Gastrocnemius medialis (tissue), 4 donors: ENCODE data around the gene MEMO1. TPM values are rescaled to one million over a fixed set of nuclear protein-coding genes. Genes with fewer than 3 reads are reported as not detected.
"Not testable (repeated sequence)": the region's sequence is repeated elsewhere in the genome, so short reads cannot be mapped to it uniquely, and the experiment has no call there.

Experiments
- ATAC-seq, 2 donors: fragments of 150-250 bp; one replicate each; pipeline ENCODE4 v1.9.1; 2016
- DNase-seq, 2 donors: peaks; one replicate each; pipeline ENCODE4 v3.0.0-alpha.2; 2019
- H3K27ac ChIP-seq, 4 donors: fragments of 200-600 bp; sonication (generic); 1 replicate in 1 of 4; 2 replicates in 3 of 4; pipeline ENCODE4 v1.5.1; 2016 to 2018; ENCODE audit warnings: mild to moderate bottlenecking in 2 of 4, moderate library complexity in 1 of 4
- H3K27me3 ChIP-seq, 3 donors: fragments of 200-600 bp; sonication (generic) in 2 of 3; 1 replicate in 1 of 3; 2 replicates in 2 of 3; pipeline versions ENCODE4 v1.5.1 to v1.6.0; 2016 to 2019; ENCODE audit warnings: mild to moderate bottlenecking in 1 of 3, moderate library complexity in 1 of 3
- H3K36me3 ChIP-seq, 2 donors: fragments of 200-600 bp; sonication (generic) in 1 of 2; one replicate each; pipeline ENCODE4 v1.5.1; 2017 to 2018
- H3K4me1 ChIP-seq, 2 donors: fragments of 200-600 bp; sonication (generic) in 1 of 2; one replicate each; pipeline ENCODE4 v1.5.1; 2016 to 2017; ENCODE audit warnings: mild to moderate bottlenecking in 2 of 2
- H3K4me3 ChIP-seq, 4 donors: fragments of 200-600 bp; sonication (generic) in 3 of 4; 1 replicate in 1 of 4; 2 replicates in 3 of 4; pipeline ENCODE4 v1.5.1; 2016 to 2019; ENCODE audit warnings: mild to moderate bottlenecking in 2 of 4
- H3K9me3 ChIP-seq, 3 donors: fragments of 200-600 bp; sonication (generic) in 2 of 3; 1 replicate in 1 of 3; 2 replicates in 2 of 3; pipeline ENCODE4 v1.5.1; 2016 to 2019
- POLR2A ChIP-seq, 2 donors: fragments of 450-650 bp; IDR thresholded peaks; one replicate each; pipeline ENCODE4 v1.6.1; 2017; ENCODE audit warnings: antibody characterized with exemption in 2 of 2, mild to moderate bottlenecking in 2 of 2, moderate library complexity in 2 of 2
- in situ Hi-C, 4 donors: fragments of 200-750 bp; cut with MboI; loops; one replicate each; pipeline versions ENCODE4 v1.15.0 to v1.8.0; 2017; ENCODE audit warnings: low sequenced_read_pairs in 4 of 4
- intact Hi-C: fragments of 100-400 bp; cut with DNase I; formaldehyde crosslinking; loops from one replicate; pipeline ENCODE4 v1.15.1; 2023; ENCODE audit warnings: low total_unique reads
- total RNA-seq, 4 donors: library from RNA; depleted of rRNA; stranded (reverse); fragments of >200 nt; gene quantifications; one replicate each; pipeline versions ENCODE4 v1.1.0 to v1.2.3, GENCODE V29; 2016
- TF ChIP-seq, protein P1 (sequence below), 5 experiments: fragments of 450-650 bp in 3 of 5; fragments of 200-600 bp in 2 of 5; sonication (generic) in 2 of 5; IDR thresholded peaks in 4 of 5; conservative IDR thresholded peaks in 1 of 5; 1 replicate in 4 of 5; 2 replicates in 1 of 5; pipeline ENCODE4 v1.5.1; 2016 to 2019; ENCODE audit warnings: antibody characterized with exemption in 5 of 5, mild to moderate bottlenecking in 3 of 5, moderate library complexity in 3 of 5

Gene MEMO1
- total RNA-seq, 4 donors from 2014 or later: 32.2 to 75.0 (median 50.0) TPM

DNA sequence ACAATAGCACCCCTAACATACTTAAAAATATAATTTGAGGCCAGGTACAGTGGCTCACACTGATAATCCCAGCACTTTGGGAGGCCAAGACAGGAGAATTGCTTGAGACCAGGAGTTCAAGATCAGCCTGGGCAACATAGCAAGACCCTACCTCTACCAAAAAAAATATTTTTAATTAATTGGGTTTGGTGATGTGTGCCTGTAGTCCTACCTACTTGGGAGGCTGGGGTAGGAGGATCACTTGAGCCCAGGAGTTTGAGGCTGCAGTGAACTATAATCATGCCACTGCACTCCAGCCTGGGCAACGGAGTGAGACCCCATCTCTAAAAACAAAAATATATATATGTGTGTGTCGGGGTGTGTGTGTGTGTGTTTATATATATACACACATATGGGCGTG lies 91.3 kb downstream of the MEMO1 start:
- intact Hi-C loops (no loop called here), in situ Hi-C loops (no loop called here)

DNA sequence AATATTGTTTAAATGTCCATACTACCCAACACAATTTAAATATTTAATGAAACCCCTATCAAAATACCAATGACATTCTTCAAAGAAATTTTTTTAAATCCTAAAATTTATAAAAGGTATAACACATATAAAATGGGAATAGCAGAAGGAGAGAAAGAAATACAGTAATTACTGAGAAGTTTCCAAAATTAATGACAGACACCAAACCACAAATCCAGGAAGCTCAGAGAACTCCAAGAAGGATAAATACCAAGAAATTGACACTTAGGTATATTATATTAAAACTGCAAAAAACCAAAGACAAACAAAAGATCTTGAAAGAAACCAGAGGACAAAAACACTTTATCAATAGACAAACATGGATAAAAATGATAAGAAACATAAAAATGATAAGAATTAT lies 101.1 kb downstream of the MEMO1 start:
- DNase-seq: no peak
- Histone ChIP-seq H3K4me1 (no peaks in the 10 kb centered on the region), H3K36me3 (peaks cover 0 to 9% of the 10 kb centered on the region in 2 donors), H3K4me3 (no peak overlapping the region), H3K9me3 (no peaks in the 10 kb centered on the region), H3K27ac (no peak overlapping the region), H3K27me3 (no peaks in the 10 kb centered on the region)
- intact Hi-C loops: no loop called here
- ATAC-seq: no peak
- TF ChIP-seq, protein P1, sequence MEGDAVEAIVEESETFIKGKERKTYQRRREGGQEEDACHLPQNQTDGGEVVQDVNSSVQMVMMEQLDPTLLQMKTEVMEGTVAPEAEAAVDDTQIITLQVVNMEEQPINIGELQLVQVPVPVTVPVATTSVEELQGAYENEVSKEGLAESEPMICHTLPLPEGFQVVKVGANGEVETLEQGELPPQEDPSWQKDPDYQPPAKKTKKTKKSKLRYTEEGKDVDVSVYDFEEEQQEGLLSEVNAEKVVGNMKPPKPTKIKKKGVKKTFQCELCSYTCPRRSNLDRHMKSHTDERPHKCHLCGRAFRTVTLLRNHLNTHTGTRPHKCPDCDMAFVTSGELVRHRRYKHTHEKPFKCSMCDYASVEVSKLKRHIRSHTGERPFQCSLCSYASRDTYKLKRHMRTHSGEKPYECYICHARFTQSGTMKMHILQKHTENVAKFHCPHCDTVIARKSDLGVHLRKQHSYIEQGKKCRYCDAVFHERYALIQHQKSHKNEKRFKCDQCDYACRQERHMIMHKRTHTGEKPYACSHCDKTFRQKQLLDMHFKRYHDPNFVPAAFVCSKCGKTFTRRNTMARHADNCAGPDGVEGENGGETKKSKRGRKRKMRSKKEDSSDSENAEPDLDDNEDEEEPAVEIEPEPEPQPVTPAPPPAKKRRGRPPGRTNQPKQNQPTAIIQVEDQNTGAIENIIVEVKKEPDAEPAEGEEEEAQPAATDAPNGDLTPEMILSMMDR (IDR thresholded peaks at IDR 0.05 in 4 of 5, conservative IDR thresholded peaks at IDR 0.05 in 1 of 5): no peak
- no peak for TF ChIP-seq POLR2A (IDR thresholded peaks at IDR 0.05)
- in situ Hi-C loops: no loop called here

More for the DNA sequence above, 91.3 kb downstream of the MEMO1 start:
- H3K4me3 ChIP-seq: no peak overlapping the region
- H3K27me3 ChIP-seq: no peaks in the 10 kb centered on the region
- no peaks in the 10 kb centered on the region for H3K9me3 ChIP-seq
- ATAC-seq (no peak), DNase-seq (no peak)
- peaks cover 11% of the 10 kb centered on the region in 2 donors for H3K4me1 ChIP-seq
- no peak overlapping the region for H3K27ac ChIP-seq
- no peak for TF ChIP-seq POLR2A (IDR thresholded peaks at IDR 0.05)
- TF ChIP-seq, protein P1 (IDR thresholded peaks at IDR 0.05 in 4 of 5, conservative IDR thresholded peaks at IDR 0.05 in 1 of 5): no peak
- no peaks in the 10 kb centered on the region for H3K36me3 ChIP-seq

DNA sequence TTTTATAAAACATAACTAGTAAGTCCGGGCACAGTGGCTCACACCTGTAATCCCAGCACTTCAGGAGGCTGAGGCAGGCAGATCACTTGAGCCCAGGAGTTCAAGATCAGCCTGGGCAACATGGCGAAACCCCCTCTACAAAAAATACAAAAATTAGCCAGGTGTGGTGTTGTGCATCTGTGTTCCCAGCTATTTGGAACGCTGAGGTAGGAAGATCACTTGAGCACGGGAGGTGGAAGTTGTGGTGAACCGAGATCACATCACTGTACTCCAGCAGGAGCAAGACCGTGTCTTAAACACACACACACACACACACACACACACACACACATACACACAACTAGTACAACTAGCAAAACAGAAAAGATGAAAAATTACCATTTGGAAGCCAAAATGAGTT lies 103.3 kb downstream of the MEMO1 start:
- H3K4me1 ChIP-seq, intact Hi-C loops, H3K27ac ChIP-seq, ATAC-seq, H3K9me3 ChIP-seq, in situ Hi-C loops, H3K27me3 ChIP-seq, DNase-seq, H3K4me3 ChIP-seq, H3K36me3 ChIP-seq: not testable (repeated sequence)

DNA sequence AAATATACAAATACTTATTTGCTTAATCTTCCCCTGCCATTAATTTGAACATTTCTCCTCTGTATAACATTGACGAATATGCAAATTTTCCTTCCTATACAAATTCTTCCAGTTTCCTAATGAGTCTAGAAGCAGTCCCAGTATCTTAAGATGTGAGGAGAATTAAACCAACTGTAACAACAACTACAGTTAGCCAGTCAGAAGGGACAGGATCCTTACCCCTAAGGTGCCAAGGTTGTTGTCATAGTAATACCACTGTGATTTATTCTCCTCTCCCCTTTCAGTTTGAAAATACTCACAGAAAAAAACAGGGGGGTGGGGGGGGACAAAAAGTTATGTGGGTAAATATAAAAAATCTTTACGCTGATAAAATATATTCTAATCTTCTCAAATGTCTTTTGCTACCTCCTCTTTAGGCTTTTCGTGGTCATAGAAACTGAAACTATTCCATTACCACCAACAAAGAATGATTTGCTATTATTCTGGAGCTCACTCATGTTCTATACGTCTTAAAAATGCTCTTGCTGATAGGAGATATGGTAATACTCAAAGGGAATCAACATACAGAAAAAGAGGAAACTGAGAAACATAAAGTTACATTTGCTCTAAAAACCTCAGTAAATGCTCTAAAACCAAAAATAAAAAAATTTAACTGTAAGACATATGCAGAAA lies 107.6 kb downstream of the MEMO1 start:
- Histone ChIP-seq H3K9me3 (no peaks in the 10 kb centered on the region), H3K27me3 (no peaks in the 10 kb centered on the region), H3K36me3 (peaks cover 0 to 20% of the 10 kb centered on the region in 2 donors), H3K27ac (no peak overlapping the region), H3K4me3 (no peak overlapping the region), H3K4me1 (no peaks in the 10 kb centered on the region)
- in situ Hi-C loops (no loop called here), intact Hi-C loops (no loop called here)
- ATAC-seq (no peak), DNase-seq (no peak)
- TF ChIP-seq, protein P1 (IDR thresholded peaks at IDR 0.05 in 4 of 5, conservative IDR thresholded peaks at IDR 0.05 in 1 of 5): no peak
- no peak for TF ChIP-seq POLR2A (IDR thresholded peaks at IDR 0.05)

DNA sequence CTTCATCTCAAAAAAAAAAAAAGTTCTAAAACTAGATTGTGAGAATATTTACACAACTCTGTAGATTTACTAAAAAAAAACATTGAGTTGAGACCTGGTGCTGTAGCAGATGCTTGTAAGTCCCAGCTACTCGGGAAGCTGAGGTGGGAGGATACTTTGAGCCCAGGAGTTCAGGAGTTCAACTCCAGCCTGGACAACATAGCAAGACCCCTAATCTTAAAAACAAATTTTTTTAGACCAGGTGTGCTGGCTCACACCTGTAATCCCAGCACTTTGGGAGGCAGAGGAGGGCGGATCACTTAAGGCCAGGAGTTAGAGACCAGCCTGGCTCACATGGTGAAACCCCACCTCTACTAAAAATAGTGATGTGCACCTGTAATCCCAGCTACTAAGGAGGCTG lies 108.9 kb downstream of the MEMO1 start:
- no peak overlapping the region for H3K4me3 ChIP-seq
- no peaks in the 10 kb centered on the region for H3K4me1 ChIP-seq
- no peak overlapping the region for H3K27ac ChIP-seq
- ATAC-seq (no peak), DNase-seq (no peak)
- H3K9me3 ChIP-seq: peaks cover 0 to 5% (median 0%) of the 10 kb centered on the region in 3 donors
- in situ Hi-C loops (no loop called here), intact Hi-C loops (no loop called here)
- H3K36me3 ChIP-seq: peaks cover 0 to 32% of the 10 kb centered on the region in 2 donors
- TF ChIP-seq POLR2A (IDR thresholded peaks at IDR 0.05): no peak
- TF ChIP-seq, protein P1 (IDR thresholded peaks at IDR 0.05 in 4 of 5, conservative IDR thresholded peaks at IDR 0.05 in 1 of 5): no peak
- H3K27me3 ChIP-seq: no peaks in the 10 kb centered on the region

DNA sequence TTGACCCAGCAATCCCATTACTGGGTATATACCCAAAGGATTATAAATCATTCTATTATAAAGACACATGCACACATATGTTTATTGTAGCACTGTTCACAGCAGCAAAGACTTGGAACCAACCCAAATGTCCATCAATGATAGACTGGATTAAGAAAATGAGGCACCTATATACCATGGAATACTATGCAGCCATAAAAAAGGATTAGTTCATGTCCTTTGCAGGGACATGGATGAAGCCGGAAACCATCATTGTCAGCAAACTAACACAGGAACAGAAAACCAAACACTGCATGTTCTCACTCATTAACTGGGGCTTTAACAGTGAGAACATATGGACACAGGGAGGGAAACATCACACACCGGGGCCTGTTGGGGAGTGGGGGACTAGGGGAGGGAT lies 110.7 kb downstream of the MEMO1 start:
- intact Hi-C loops, H3K27ac ChIP-seq, H3K27me3 ChIP-seq, H3K4me1 ChIP-seq, ATAC-seq, H3K4me3 ChIP-seq, DNase-seq, in situ Hi-C loops, H3K9me3 ChIP-seq: not testable (repeated sequence)
- H3K36me3 ChIP-seq: peaks cover 0 to 32% of the 10 kb centered on the region in 2 donors

DNA sequence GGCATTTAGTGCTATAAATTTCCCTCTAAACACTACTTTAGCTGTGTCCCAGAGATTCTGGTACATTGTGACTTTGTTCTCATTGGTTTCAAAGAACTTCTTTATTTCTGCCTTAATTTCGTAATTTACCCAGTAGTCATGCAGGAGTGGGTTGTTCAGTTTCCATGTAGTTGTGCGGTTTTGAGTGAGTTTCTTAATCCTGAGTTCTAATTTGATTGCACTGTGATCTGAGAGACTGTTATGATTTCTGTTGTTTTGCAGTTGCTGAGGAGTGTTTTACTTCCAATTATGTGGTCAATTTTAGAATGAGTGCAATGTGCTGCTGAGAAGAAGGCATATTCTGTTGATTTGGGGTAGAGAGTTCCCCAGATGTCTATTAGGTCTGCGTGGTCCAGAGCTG lies 112.5 kb downstream of the MEMO1 start:
- H3K4me1 ChIP-seq, ATAC-seq, intact Hi-C loops, H3K27ac ChIP-seq, H3K27me3 ChIP-seq, H3K9me3 ChIP-seq, in situ Hi-C loops, DNase-seq, H3K4me3 ChIP-seq: not testable (repeated sequence)
- H3K36me3 ChIP-seq: peaks cover 0 to 32% of the 10 kb centered on the region in 2 donors

DNA sequence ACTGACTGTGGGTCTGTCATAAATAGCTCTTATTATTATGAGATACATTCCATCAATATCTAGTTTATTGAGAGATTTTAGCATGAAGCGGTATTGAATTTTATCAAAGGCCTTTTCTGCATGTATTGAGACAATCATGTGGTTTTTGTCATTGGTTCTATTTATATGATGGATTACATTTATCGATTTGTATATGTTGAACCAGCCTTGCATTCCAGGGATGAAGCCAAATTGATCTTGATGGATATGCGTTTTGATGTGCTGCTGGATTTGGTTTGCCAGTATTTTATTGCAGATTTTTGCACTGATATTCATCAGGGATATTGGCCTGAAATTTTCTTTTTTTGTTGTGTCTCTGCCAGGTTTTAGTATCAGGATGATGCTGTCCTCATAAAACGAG lies 113.5 kb downstream of the MEMO1 start:
- intact Hi-C loops, in situ Hi-C loops, H3K4me3 ChIP-seq, H3K9me3 ChIP-seq, ATAC-seq, DNase-seq, H3K27ac ChIP-seq, H3K27me3 ChIP-seq, H3K4me1 ChIP-seq: not testable (repeated sequence)
- H3K36me3 ChIP-seq: peaks cover 0 to 32% of the 10 kb centered on the region in 2 donors
